HepG2 (cell line): ENCODE results near the gene ACER3. TPM values are rescaled to one million over a fixed set of nuclear protein-coding genes. Genes with fewer than 3 reads are reported as not detected.
A peak's percentile ranks its signal among the peaks of the same experiment; 100 is the strongest.

Experiments
- ATAC-seq: fragments of 200-7000 bp; cut with Tn5 transposase; 3 replicates; pipeline ENCODE4 v1.9.1; 2020; ENCODE audit warnings: mild to moderate bottlenecking, moderate library complexity
- BruUV-seq: library from RNA; stranded (reverse); fragments of 400-500 nt; replicated peaks from 2 replicates; lab custom pipeline; 2021; lab: Mats Ljungman, UMichigan
- CTCF ChIA-PET: fragments of 300-600 bp; formaldehyde crosslinking; extraction: SDS; loops from one replicate; lab custom pipeline; 2021; ENCODE audit warnings: low total read pairs, inconsistent platforms, low intra/inter-chr PET ratio; lab: Yijun Ruan, JAX
- POLR2A ChIA-PET: fragments of 350-600 bp; sonication (Branson Sonifier 250); formaldehyde crosslinking; loops from one replicate; lab custom pipeline; 2020; ENCODE audit warnings: antibody characterized with exemption, inconsistent platforms; lab: Yijun Ruan, JAX
- DNase-seq: peaks from one replicate; pipeline ENCODE4 v3.0.0-alpha.2; 2015; ENCODE audit warnings: low spot score
- FAIRE-seq: peaks from 3 replicates; lab custom pipeline; 2011; peaks lifted over from hg19 to GRCh38; lab: Jason Lieb, UNC
- H2AFZ ChIP-seq: one replicate; pipeline ENCODE4 v1.6.1; 2011; ENCODE audit warnings: low read length, inconsistent platforms
- H3K27ac ChIP-seq: fragments of 300-600 bp; 3 replicates; pipeline ENCODE4 v1.8.0; 2011; ENCODE audit warnings: mixed run types, mild to moderate bottlenecking, mixed read lengths, low read length, inconsistent platforms; ENCODE audit not compliant: insufficient read depth; ENCODE audit errors: extremely low read length
- H3K27me3 ChIP-seq, 2 experiments: fragments of 200-600 bp in 1 of 2; 2 replicates in 1 of 2; 3 replicates in 1 of 2; pipeline versions ENCODE4 v1.6.0 to v1.8.0; 2011; ENCODE audit warnings: low read length in 2 of 2, mild to moderate bottlenecking in 2 of 2, moderate library complexity in 2 of 2, inconsistent platforms in 1 of 2; ENCODE audit not compliant: insufficient read depth in 2 of 2, control insufficient read depth in 1 of 2
- H3K36me3 ChIP-seq, 2 experiments: fragments of 200-600 bp in 1 of 2; replicated peaks in 1 of 2; 2 replicates in 1 of 2; 3 replicates in 1 of 2; pipeline versions ENCODE4 v1.5.1 to v1.8.0; 2011; ENCODE audit warnings: low read length in 2 of 2, inconsistent platforms in 1 of 2; ENCODE audit not compliant: insufficient read depth in 2 of 2, control insufficient read depth in 1 of 2
- H3K4me1 ChIP-seq: 2 replicates; pipeline ENCODE4 v1.5.1; 2012; ENCODE audit warnings: low read length, inconsistent platforms; ENCODE audit not compliant: insufficient read depth
- H3K4me2 ChIP-seq: 2 replicates; pipeline ENCODE4 v1.6.0; 2011; ENCODE audit warnings: low read depth, low read length, inconsistent platforms
- H3K4me3 ChIP-seq, 3 experiments: fragments of 200-600 bp in 1 of 3; sonication (generic), shearing (Covaris generic) in 1 of 3; replicated peaks in 1 of 3; 2 replicates each; pipeline ENCODE4 v1.5.1; 2011 to 2016; ENCODE audit warnings: low read length in 3 of 3, inconsistent platforms in 2 of 3, low read depth in 2 of 3, mild to moderate bottlenecking in 2 of 3, control low read depth in 1 of 3, mixed read lengths in 1 of 3; ENCODE audit not compliant: insufficient read depth in 1 of 3
- H3K79me2 ChIP-seq: one replicate; pipeline ENCODE4 v1.6.1; 2011; ENCODE audit warnings: low read length, inconsistent platforms; ENCODE audit not compliant: insufficient read depth
- H3K9ac ChIP-seq: 2 replicates; pipeline ENCODE4 v1.6.0; 2011; ENCODE audit warnings: mild to moderate bottlenecking, low read depth, low read length, inconsistent platforms; ENCODE audit not compliant: insufficient read depth
- H3K9me3 ChIP-seq: 2 replicates; pipeline ENCODE4 v1.5.1; 2012; ENCODE audit warnings: mild to moderate bottlenecking, low read length
- H4K20me1 ChIP-seq: 2 replicates; pipeline ENCODE4 v1.6.0; 2011; ENCODE audit warnings: inconsistent platforms, mild to moderate bottlenecking, low read length, moderate library complexity; ENCODE audit not compliant: insufficient read depth
- MXI1 ChIP-seq: IDR thresholded peaks from 3 replicates; pipeline ENCODE4 v1.6.1; 2012; ENCODE audit warnings: low read depth, low read length, inconsistent platforms, borderline replicate concordance
- SAP130 ChIP-seq: IDR thresholded peaks from 2 replicates; pipeline ENCODE4 v1.6.1; 2016; ENCODE audit warnings: low read depth
- WIZ ChIP-seq: sonication (generic); formaldehyde crosslinking; IDR thresholded peaks from 2 replicates; pipeline ENCODE4 v1.5.1; 2020; ENCODE audit warnings: mild to moderate bottlenecking, missing genetic modification reagents
- ZNF34 ChIP-seq: sonication (generic); formaldehyde crosslinking; IDR thresholded peaks from 2 replicates; pipeline ENCODE4 v1.4.0; 2020; ENCODE audit warnings: mild to moderate bottlenecking, missing genetic modification reagents, borderline replicate concordance
- WGBS: methylation state at CpG from one replicate; pipeline ENCODE4 v1.1.6; 2017; ENCODE audit warnings: low lambda C conversion rate; 5-methylcytosine and 5-hydroxymethylcytosine counted together
- in situ Hi-C: cut with HindIII; loops from 2 replicates; pipeline ENCODE4 v1.10.0; 2017; ENCODE audit warnings: low pct_unique_long_range_greater_than_20kb; ENCODE audit not compliant: extremely low pct_ligation_motif_present
- intact Hi-C: fragments of 100-400 bp; cut with micrococcal nuclease; formaldehyde crosslinking; loops from one replicate; pipeline ENCODE4 v1.10.0; 2022; ENCODE audit not compliant: unreplicated experiment
- polyA plus RNA-seq, 8 experiments: library from polyadenylated mRNA; depleted of rRNA in 3 of 8; stranded (reverse) in 7 of 8; unstranded in 1 of 8; fragments of >200 nt; fragmentation: Illumina TruSeq in 4 of 8; extraction: Trizol in 4 of 8; gene quantifications; 2 replicates each; pipeline versions ENCODE4 v1.2.1 to v1.2.3, GENCODE V29; 2011 to 2016; ENCODE audit warnings: low read depth in 4 of 8, missing spikeins in 1 of 8, mixed read lengths in 1 of 8; ENCODE audit not compliant: insufficient read depth in 1 of 8
- total RNA-seq, 5 experiments: library from RNA; depleted of rRNA; stranded (reverse); fragments of >200 nt; fragmentation: Illumina TruSeq; extraction: Trizol; gene quantifications; 2 replicates each; pipeline ENCODE4 v1.2.3, GENCODE V29; 2016; ENCODE audit warnings: low read depth in 1 of 5
- TF ChIP-seq, protein P1 (sequence below): sonication (generic); formaldehyde crosslinking; IDR thresholded peaks from 2 replicates; pipeline ENCODE4 v1.8.0; 2022; ENCODE audit warnings: missing genetic modification reagents, mild to moderate bottlenecking, borderline replicate concordance
- TF ChIP-seq, protein P2 (sequence below): IDR thresholded peaks from 2 replicates; pipeline ENCODE4 v1.6.1; 2012; ENCODE audit warnings: low read depth, low read length, improper control_type of control experiment
- TF ChIP-seq, protein P3 (sequence below), 2 experiments: fragments of 450-650 bp in 1 of 2; sonication (generic) in 1 of 2; formaldehyde crosslinking in 1 of 2; IDR thresholded peaks; 2 replicates each; pipeline versions ENCODE4 v1.6.1 to v1.8.0; 2016 to 2022; ENCODE audit warnings: antibody characterized with exemption in 1 of 2, mild to moderate bottlenecking in 1 of 2, missing genetic modification reagents in 1 of 2

Gene ACER3
- total and polyA plus RNA-seq, 2 of the 13 experiments (the other 11 are each of a cell fraction or from before 2014, with no cell fraction given) = 6.0 to 9.8 TPM

DNA sequence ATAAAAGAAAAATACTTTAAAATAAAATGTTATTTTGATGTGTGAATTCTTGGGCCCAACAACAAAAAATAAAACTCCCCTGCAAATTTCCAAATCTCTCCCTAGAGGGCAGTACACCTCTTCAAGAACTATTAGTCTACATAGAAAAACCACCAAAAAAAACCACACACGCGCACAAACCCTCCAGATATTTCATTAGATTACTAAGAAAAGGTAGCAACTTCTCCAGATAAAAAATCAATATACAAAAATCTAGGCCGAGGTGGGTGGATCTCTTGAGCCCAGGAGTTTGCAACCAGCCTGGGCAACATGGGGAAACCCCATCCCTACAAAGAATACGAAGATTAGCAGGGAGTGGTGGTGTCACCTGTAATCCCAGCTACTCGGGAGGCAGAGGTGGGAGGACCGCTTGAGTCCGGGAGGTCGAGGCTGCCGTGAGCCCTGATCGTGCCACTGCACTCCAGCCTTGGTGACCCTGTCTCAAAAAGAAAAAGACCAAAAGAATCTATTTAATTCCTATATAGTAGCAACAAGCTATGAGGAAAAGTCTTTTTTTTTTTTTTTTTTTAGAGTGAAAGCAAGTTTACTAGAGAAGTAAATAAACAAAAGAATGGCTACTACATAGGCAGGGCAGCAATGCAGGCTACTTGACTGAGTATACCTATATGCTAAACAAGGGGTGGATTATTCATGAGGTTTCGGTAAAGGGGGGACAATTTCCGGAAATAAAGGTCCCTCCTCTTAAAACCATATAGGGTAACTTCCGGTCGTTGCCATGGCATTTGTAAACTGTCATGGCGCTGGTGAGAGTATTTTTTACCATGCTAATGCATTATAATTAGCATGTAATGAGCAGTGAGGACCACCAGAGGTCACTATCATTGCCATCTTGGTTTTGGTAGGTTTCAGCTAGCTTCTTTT lies 186.5 kb downstream of the ACER3 start:
- Histone ChIP-seq H3K4me2 (peak overlapping the region; percentile 84), H2AFZ (no peak overlapping the region), H3K9me3 (no peaks in the 10 kb centered on the region), H3K27me3 (peaks cover 0 to 23% of the 10 kb centered on the region in 2 experiments; a peak in 3 of 5 replicates), H3K36me3 (no peaks in the 10 kb centered on the region), H3K9ac (no peak overlapping the region), H3K79me2 (no peaks in the 10 kb centered on the region), H3K4me1 (peaks cover 38% of the 10 kb centered on the region), H4K20me1 (no peaks in the 10 kb centered on the region), H3K27ac (no peak overlapping the region), H3K4me3 (peak overlapping the region; percentile 14 to 62 (median 57); a peak in 3 of 6 replicates)
- BruUV-seq = no TSS peak
- WGBS = 3% methylated on average over 15 of the region's 15 CpGs
- peak; percentile 77 for FAIRE-seq
- intact Hi-C loops = loop anchor here (1.0 to 10.0 kb wide), 5 partner anchors 54 to 322 kb away; no protein-coding TSS in a partner anchor
- POLR2A ChIA-PET = interaction anchor here (0.6 to 1.4 kb wide), 5 partner anchors 16 to 147 kb away, joined by 3 to 16 read pairs (median 4); no protein-coding TSS in a partner anchor
- peak; percentile 91 for DNase-seq
- in situ Hi-C loops = loop anchor here (5.0 to 25.0 kb wide), 2 partner anchors 45 to 135 kb away; no protein-coding TSS in a partner anchor
- CTCF ChIA-PET = interaction anchor here (0.7 to 4.1 kb wide), 9 partner anchors 16 to 501 kb away, joined by 3 to 85 read pairs (median 11); no protein-coding TSS in a partner anchor
- ATAC-seq = peak; percentile 79
- TF ChIP-seq WIZ (no peak), SAP130 (peak; percentile 65), MXI1 (peak; percentile 78; the same call in 1 of the 3 replicates), ZNF34 (CRISPR knock-in tag) (no peak)
- TF ChIP-seq, protein P1, sequence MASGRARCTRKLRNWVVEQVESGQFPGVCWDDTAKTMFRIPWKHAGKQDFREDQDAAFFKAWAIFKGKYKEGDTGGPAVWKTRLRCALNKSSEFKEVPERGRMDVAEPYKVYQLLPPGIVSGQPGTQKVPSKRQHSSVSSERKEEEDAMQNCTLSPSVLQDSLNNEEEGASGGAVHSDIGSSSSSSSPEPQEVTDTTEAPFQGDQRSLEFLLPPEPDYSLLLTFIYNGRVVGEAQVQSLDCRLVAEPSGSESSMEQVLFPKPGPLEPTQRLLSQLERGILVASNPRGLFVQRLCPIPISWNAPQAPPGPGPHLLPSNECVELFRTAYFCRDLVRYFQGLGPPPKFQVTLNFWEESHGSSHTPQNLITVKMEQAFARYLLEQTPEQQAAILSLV (CRISPR knock-in tag) = no peak
- TF ChIP-seq, protein P2, sequence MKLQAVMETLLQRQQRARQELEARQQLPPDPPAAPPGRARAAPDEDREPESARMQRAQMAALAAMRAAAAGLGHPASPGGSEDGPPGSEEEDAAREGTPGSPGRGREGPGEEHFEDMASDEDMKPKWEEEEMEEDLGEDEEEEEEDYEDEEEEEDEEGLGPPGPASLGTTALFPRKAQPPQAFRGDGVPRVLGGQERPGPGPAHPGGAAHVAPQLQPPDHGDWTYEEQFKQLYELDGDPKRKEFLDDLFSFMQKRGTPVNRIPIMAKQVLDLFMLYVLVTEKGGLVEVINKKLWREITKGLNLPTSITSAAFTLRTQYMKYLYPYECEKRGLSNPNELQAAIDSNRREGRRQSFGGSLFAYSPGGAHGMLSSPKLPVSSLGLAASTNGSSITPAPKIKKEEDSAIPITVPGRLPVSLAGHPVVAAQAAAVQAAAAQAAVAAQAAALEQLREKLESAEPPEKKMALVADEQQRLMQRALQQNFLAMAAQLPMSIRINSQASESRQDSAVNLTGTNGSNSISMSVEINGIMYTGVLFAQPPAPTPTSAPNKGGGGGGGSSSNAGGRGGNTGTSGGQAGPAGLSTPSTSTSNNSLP = peak; percentile 90
- TF ChIP-seq, protein P3, sequence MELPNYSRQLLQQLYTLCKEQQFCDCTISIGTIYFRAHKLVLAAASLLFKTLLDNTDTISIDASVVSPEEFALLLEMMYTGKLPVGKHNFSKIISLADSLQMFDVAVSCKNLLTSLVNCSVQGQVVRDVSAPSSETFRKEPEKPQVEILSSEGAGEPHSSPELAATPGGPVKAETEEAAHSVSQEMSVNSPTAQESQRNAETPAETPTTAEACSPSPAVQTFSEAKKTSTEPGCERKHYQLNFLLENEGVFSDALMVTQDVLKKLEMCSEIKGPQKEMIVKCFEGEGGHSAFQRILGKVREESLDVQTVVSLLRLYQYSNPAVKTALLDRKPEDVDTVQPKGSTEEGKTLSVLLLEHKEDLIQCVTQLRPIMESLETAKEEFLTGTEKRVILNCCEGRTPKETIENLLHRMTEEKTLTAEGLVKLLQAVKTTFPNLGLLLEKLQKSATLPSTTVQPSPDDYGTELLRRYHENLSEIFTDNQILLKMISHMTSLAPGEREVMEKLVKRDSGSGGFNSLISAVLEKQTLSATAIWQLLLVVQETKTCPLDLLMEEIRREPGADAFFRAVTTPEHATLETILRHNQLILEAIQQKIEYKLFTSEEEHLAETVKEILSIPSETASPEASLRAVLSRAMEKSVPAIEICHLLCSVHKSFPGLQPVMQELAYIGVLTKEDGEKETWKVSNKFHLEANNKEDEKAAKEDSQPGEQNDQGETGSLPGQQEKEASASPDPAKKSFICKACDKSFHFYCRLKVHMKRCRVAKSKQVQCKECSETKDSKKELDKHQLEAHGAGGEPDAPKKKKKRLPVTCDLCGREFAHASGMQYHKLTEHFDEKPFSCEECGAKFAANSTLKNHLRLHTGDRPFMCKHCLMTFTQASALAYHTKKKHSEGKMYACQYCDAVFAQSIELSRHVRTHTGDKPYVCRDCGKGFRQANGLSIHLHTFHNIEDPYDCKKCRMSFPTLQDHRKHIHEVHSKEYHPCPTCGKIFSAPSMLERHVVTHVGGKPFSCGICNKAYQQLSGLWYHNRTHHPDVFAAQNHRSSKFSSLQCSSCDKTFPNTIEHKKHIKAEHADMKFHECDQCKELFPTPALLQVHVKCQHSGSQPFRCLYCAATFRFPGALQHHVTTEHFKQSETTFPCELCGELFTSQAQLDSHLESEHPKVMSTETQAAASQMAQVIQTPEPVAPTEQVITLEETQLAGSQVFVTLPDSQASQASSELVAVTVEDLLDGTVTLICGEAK (IDR thresholded peaks at IDR 0.05) = peak; percentile 55
- TF ChIP-seq, protein P3 (CRISPR knock-in tag; IDR thresholded peaks at IDR 0.05) = no peak
